Measurements from ENCODE around the gene ABCC6.
"Not testable (repeated sequence)": the region's sequence is repeated elsewhere in the genome, so short reads cannot be mapped to it uniquely, and the experiment has no call there.

ABCC6 gene

GRCh38 chr16:16207097-16207786 is 16.1 kb downstream of the ABCC6 start:
- H3K27ac ChIP-seq (ENCODE audit: extremely low read depth, low read depth, low read length); H3K9me3 ChIP-seq (ENCODE audit: control insufficient read depth, insufficient read depth, low read depth, low read length); H3K36me3 ChIP-seq (ENCODE audit: control insufficient read depth in 2 of 2, insufficient read depth in 1 of 2, low read length in 2 of 2); H3K4me1 ChIP-seq (ENCODE audit: control insufficient read depth, insufficient read depth, low read length); H3K4me3 ChIP-seq (ENCODE audit: low read depth, low read length); CTCF ChIA-PET; POLR2A ChIA-PET: not testable (repeated sequence)
- TF ChIP-seq, protein P1, sequence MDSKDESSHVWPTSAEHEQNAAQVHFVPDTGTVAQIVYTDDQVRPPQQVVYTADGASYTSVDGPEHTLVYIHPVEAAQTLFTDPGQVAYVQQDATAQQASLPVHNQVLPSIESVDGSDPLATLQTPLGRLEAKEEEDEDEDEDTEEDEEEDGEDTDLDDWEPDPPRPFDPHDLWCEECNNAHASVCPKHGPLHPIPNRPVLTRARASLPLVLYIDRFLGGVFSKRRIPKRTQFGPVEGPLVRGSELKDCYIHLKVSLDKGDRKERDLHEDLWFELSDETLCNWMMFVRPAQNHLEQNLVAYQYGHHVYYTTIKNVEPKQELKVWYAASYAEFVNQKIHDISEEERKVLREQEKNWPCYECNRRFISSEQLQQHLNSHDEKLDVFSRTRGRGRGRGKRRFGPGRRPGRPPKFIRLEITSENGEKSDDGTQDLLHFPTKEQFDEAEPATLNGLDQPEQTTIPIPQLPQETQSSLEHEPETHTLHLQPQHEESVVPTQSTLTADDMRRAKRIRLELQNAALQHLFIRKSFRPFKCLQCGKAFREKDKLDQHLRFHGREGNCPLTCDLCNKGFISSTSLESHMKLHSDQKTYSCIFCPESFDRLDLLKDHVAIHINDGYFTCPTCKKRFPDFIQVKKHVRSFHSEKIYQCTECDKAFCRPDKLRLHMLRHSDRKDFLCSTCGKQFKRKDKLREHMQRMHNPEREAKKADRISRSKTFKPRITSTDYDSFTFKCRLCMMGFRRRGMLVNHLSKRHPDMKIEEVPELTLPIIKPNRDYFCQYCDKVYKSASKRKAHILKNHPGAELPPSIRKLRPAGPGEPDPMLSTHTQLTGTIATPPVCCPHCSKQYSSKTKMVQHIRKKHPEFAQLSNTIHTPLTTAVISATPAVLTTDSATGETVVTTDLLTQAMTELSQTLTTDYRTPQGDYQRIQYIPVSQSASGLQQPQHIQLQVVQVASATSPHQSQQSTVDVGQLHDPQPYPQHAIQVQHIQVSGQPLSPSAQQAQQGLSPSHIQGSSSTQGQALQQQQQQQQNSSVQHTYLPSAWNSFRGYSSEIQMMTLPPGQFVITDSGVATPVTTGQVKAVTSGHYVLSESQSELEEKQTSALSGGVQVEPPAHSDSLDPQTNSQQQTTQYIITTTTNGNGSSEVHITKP (tag by site-specific recombination; IDR thresholded peaks at IDR 0.05), result peak; percentile 46

- H3K4me3 ChIP-seq (ENCODE audit: low read depth, low read length); POLR2A ChIA-PET; H3K36me3 ChIP-seq (ENCODE audit: control insufficient read depth in 2 of 2, insufficient read depth in 1 of 2, low read length in 2 of 2); H3K9me3 ChIP-seq (ENCODE audit: control insufficient read depth, insufficient read depth, low read depth, low read length); H3K27ac ChIP-seq (ENCODE audit: extremely low read depth, low read depth, low read length); H3K4me1 ChIP-seq (ENCODE audit: control insufficient read depth, insufficient read depth, low read length): not testable (repeated sequence)
- CTCF ChIA-PET, result interaction anchor here (0.6 kb wide), 1 partner anchor 24 kb away, joined by 4 read pairs; no protein-coding TSS in a partner anchor
Observed at GRCh38 chr16:16205864-16206263, 17.4 kb downstream of the ABCC6 start.

- CTCF ChIA-PET; H3K36me3 ChIP-seq (ENCODE audit: control insufficient read depth in 2 of 2, insufficient read depth in 1 of 2, low read length in 2 of 2); H3K9me3 ChIP-seq (ENCODE audit: control insufficient read depth, insufficient read depth, low read depth, low read length); H3K4me3 ChIP-seq (ENCODE audit: low read depth, low read length); H3K4me1 ChIP-seq (ENCODE audit: control insufficient read depth, insufficient read depth, low read length); POLR2A ChIA-PET; H3K27ac ChIP-seq (ENCODE audit: extremely low read depth, low read depth, low read length): not testable (repeated sequence)
- TF ChIP-seq GLIS2 (tag by site-specific recombination; IDR thresholded peaks at IDR 0.05) (0 out of 2 replicates have a peak, but pooled peaks have one; percentile 13), GLIS1 (tag by site-specific recombination; IDR thresholded peaks at IDR 0.05) (peak; percentile 27; the same call in 1 of the 2 replicates)
Observed at GRCh38 chr16:16204552-16204951, 18.7 kb downstream of the ABCC6 start.

GRCh38 chr16:16203494-16203893 is 19.8 kb downstream of the ABCC6 start:
- not testable (repeated sequence) for H3K36me3 ChIP-seq (ENCODE audit: control insufficient read depth in 2 of 2, insufficient read depth in 1 of 2, low read length in 2 of 2)

DNA sequence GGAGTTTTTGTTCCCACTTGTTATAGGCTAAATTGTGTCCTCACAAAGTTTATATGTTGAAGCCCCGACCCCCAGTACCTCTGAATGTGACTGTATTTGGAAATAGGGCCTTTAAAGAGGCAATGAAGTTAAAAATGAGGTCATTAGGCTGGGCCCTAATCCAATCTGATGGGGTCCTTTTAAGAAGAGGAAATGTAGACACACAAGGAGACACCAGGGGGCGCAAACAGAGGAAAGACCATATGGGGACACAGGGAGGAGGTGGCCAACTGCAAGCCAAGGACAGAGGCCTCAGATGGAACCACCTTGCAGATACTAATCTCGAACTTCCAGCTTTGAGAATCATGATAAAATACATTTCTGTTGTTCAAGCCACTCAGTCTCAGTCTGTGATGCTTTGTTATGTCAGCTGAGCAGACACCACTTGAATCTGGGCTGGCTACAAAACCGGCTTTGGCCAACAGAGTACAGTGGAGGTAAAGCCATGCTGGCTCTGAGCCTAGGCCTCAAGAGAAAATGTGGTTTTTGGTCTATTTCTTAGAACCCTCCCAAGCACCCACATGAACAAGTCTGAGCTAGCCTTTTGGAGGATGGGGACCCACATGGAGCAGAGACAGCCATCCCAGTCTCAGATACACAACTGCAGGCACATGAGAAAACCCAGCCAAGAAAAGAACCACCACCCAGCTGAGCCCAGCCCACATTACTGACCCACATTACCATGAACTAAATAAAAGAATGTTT is 20.7 kb downstream of the ABCC6 start:
- H3K27ac ChIP-seq (ENCODE audit: extremely low read depth, low read depth, low read length); H3K4me1 ChIP-seq (ENCODE audit: control insufficient read depth, insufficient read depth, low read length); POLR2A ChIA-PET; H3K4me3 ChIP-seq (ENCODE audit: low read depth, low read length); H3K9me3 ChIP-seq (ENCODE audit: control insufficient read depth, insufficient read depth, low read depth, low read length); H3K36me3 ChIP-seq (ENCODE audit: control insufficient read depth in 2 of 2, insufficient read depth in 1 of 2, low read length in 2 of 2): not testable (repeated sequence)
- CTCF ChIA-PET, result interaction anchor here (0.7 kb wide), 1 partner anchor 29 kb away, joined by 3 read pairs; no protein-coding TSS in a partner anchor
- TF ChIP-seq ZNF629 (tag by site-specific recombination; IDR thresholded peaks at IDR 0.05), result peak; percentile 64
- TF ChIP-seq, protein P2, sequence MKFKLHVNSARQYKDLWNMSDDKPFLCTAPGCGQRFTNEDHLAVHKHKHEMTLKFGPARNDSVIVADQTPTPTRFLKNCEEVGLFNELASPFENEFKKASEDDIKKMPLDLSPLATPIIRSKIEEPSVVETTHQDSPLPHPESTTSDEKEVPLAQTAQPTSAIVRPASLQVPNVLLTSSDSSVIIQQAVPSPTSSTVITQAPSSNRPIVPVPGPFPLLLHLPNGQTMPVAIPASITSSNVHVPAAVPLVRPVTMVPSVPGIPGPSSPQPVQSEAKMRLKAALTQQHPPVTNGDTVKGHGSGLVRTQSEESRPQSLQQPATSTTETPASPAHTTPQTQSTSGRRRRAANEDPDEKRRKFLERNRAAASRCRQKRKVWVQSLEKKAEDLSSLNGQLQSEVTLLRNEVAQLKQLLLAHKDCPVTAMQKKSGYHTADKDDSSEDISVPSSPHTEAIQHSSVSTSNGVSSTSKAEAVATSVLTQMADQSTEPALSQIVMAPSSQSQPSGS (tag by site-specific recombination; IDR thresholded peaks at IDR 0.05; ENCODE audit: low read depth), result peak; percentile 78; the same call in 1 of the 2 replicates
- TF ChIP-seq ZBTB21 (tag by site-specific recombination; IDR thresholded peaks at IDR 0.05), result 0 out of 2 replicates have a peak, but pooled peaks have one; percentile 25
- TF ChIP-seq ZNF335 (tag by site-specific recombination; conservative IDR thresholded peaks at IDR 0.05), result peak; percentile 45; the same call in 1 of the 2 replicates
- TF ChIP-seq, protein P3, sequence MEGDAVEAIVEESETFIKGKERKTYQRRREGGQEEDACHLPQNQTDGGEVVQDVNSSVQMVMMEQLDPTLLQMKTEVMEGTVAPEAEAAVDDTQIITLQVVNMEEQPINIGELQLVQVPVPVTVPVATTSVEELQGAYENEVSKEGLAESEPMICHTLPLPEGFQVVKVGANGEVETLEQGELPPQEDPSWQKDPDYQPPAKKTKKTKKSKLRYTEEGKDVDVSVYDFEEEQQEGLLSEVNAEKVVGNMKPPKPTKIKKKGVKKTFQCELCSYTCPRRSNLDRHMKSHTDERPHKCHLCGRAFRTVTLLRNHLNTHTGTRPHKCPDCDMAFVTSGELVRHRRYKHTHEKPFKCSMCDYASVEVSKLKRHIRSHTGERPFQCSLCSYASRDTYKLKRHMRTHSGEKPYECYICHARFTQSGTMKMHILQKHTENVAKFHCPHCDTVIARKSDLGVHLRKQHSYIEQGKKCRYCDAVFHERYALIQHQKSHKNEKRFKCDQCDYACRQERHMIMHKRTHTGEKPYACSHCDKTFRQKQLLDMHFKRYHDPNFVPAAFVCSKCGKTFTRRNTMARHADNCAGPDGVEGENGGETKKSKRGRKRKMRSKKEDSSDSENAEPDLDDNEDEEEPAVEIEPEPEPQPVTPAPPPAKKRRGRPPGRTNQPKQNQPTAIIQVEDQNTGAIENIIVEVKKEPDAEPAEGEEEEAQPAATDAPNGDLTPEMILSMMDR (tag by site-specific recombination; IDR thresholded peaks at IDR 0.05), result 0 out of 2 replicates have a peak, but pooled peaks have one; percentile 14
- peak; percentile 52; the same call in 1 of the 2 replicates for TF ChIP-seq ZNF660 (tag by site-specific recombination; IDR thresholded peaks at IDR 0.05)
- peak; percentile 21; the same call in 1 of the 2 replicates for TF ChIP-seq ZNF654 (tag by site-specific recombination; IDR thresholded peaks at IDR 0.05; ENCODE audit: low read depth)
- peak; percentile 98 for TF ChIP-seq ZNF692 (tag by site-specific recombination; IDR thresholded peaks at IDR 0.05)
- peak; percentile 98 for TF ChIP-seq ZFP69B (tag by site-specific recombination; IDR thresholded peaks at IDR 0.05)
- 0 out of 2 replicates have a peak, but pooled peaks have one; percentile 26 for TF ChIP-seq ZNF24 (tag by site-specific recombination; IDR thresholded peaks at IDR 0.05)

More at GRCh38 chr16:16203494-16203893, 19.8 kb downstream of the ABCC6 start:
- CTCF ChIA-PET, result interaction anchor here (0.6 kb wide), 1 partner anchor 1963 kb away, joined by 3 read pairs; no protein-coding TSS in a partner anchor
- H3K4me3 ChIP-seq (ENCODE audit: low read depth, low read length); H3K27ac ChIP-seq (ENCODE audit: extremely low read depth, low read depth, low read length); POLR2A ChIA-PET; H3K9me3 ChIP-seq (ENCODE audit: control insufficient read depth, insufficient read depth, low read depth, low read length); H3K4me1 ChIP-seq (ENCODE audit: control insufficient read depth, insufficient read depth, low read length): not testable (repeated sequence)
